ENCODE results near the gene HSH2D. TPM values are rescaled to one million over a fixed set of nuclear protein-coding genes. Genes with fewer than 3 reads are reported as not detected.

The HSH2D gene
- total and polyA plus RNA-seq, 10 of the 15 experiments (the other 5 are each of a cell fraction or from before 2014, with no cell fraction given): 22.0 to 145 (median 89.3) TPM

DNA sequence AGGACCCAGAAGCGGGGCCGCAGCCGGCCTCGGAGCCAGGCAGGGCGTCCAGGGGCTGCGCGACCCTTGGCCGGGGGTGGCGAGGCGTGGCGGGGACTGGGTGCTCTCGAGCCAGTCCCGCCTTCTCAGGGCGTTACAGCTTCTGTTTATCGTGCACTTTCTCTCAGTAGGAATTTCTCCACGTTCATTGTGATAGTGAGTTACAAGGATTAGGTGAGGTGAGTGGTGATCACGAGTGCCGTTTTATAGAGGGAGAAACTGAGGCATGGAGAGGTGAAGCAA, 54.8 kb downstream of the HSH2D start:
- RAD21 ChIA-PET (ENCODE audit: unreplicated experiment): interaction anchor here (0.6 to 1.4 kb wide), 5 partner anchors 53 to 185 kb away, joined by 3 to 5 read pairs (median 3); partner anchors contain the start of gene HSH2D
- 0% methylated on average over 15 of the region's 18 CpGs for WGBS (ENCODE audit: insufficient coverage, insufficient replicate concordance, low lambda C conversion rate, missing lambda C conversion rate)
- H3K9me3 ChIP-seq (replicated peaks; ENCODE audit: control insufficient read depth, insufficient read depth, low read length): no peaks in the 10 kb centered on the region
- H3K4me1 ChIP-seq (ENCODE audit: control insufficient read depth, insufficient read depth, low read length): peaks cover 18% of the 10 kb centered on the region
- H3K4me3 ChIP-seq: peak overlapping the region; percentile 84
- no peaks in the 10 kb centered on the region for H3K27me3 ChIP-seq (replicated peaks in 1 of 2; ENCODE audit: control insufficient read depth in 2 of 2, insufficient read depth in 2 of 2, low read length in 1 of 2)
- POLR2A ChIA-PET: interaction anchor here (0.8 to 1.8 kb wide), 4 partner anchors 13 to 122 kb away, joined by 4 to 12 read pairs (median 5); partner anchors contain the start of genes FAM32A and TPM4
- FAIRE-seq: no peak
- H3K36me3 ChIP-seq (ENCODE audit: control insufficient read depth in 2 of 2, insufficient read depth in 2 of 2, low read length in 1 of 2): peaks cover 0 to 3% of the 10 kb centered on the region in 2 experiments; a peak in 2 of 4 replicates
- no peak for DNase-seq (ENCODE audit: low read depth, low spot score)
- H3K27ac ChIP-seq (ENCODE audit: control insufficient read depth, insufficient read depth): peak overlapping the region; percentile 83
- SMC1A ChIA-PET (ENCODE audit: uncharacterized antibody, unreplicated experiment): interaction anchor here (0.6 to 2.7 kb wide), 8 partner anchors 10 to 200 kb away, joined by 3 to 18 read pairs (median 4); partner anchors contain the start of genes FAM32A and HSH2D
- H3K9ac ChIP-seq (ENCODE audit: control insufficient read depth, insufficient read depth, low read length): peak overlapping the region; percentile 88
- CTCF ChIA-PET: interaction anchor here (0.6 to 7.3 kb wide), 3 partner anchors 12 to 157 kb away, joined by 3 to 44 read pairs (median 9); partner anchors contain the start of gene FAM32A
- H4K20me1 ChIP-seq (ENCODE audit: control insufficient read depth, insufficient read depth): no peaks in the 10 kb centered on the region; the same call in 1 of the 2 replicates
- in situ Hi-C loops (cut with MboI): no loop called here
- peak overlapping the region; percentile 70 for H3K4me2 ChIP-seq (ENCODE audit: control insufficient read depth, insufficient read depth)
- peaks cover 27% of the 10 kb centered on the region for H3K79me2 ChIP-seq (ENCODE audit: control insufficient read depth, insufficient read depth, low read length)
- intact Hi-C loops (cut with micrococcal nuclease; ENCODE audit: unreplicated experiment): no loop called here
- BruUV-seq (replicated peaks): no TSS peak
- H2AFZ ChIP-seq (ENCODE audit: control insufficient read depth, low read depth, low read length): peak overlapping the region; percentile 97; the same call in 1 of the 2 replicates
- ATAC-seq: peak; percentile 4; the same call in 2 of the 3 replicates
- no peak for TF ChIP-seq MTA3 (IDR thresholded peaks at IDR 0.05; ENCODE audit: borderline replicate concordance, low read length)
- TF ChIP-seq NFYA (IDR thresholded peaks at IDR 0.05; ENCODE audit: borderline replicate concordance, low read depth, low read length): no peak
- TF ChIP-seq, protein P1, sequence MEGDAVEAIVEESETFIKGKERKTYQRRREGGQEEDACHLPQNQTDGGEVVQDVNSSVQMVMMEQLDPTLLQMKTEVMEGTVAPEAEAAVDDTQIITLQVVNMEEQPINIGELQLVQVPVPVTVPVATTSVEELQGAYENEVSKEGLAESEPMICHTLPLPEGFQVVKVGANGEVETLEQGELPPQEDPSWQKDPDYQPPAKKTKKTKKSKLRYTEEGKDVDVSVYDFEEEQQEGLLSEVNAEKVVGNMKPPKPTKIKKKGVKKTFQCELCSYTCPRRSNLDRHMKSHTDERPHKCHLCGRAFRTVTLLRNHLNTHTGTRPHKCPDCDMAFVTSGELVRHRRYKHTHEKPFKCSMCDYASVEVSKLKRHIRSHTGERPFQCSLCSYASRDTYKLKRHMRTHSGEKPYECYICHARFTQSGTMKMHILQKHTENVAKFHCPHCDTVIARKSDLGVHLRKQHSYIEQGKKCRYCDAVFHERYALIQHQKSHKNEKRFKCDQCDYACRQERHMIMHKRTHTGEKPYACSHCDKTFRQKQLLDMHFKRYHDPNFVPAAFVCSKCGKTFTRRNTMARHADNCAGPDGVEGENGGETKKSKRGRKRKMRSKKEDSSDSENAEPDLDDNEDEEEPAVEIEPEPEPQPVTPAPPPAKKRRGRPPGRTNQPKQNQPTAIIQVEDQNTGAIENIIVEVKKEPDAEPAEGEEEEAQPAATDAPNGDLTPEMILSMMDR (IDR thresholded peaks at IDR 0.05 in 2 of 3, conservative IDR thresholded peaks at IDR 0.05 in 1 of 3; ENCODE audit: control insufficient read depth in 2 of 3, extremely low read depth in 1 of 3, insufficient read depth in 1 of 3, low read depth in 3 of 3, low read length in 3 of 3): no peak
- no peak for TF ChIP-seq NR2F1 (conservative IDR thresholded peaks at IDR 0.05)
- TF ChIP-seq SUPT20H (IDR thresholded peaks at IDR 0.05; ENCODE audit: borderline replicate concordance, control insufficient read depth, low read depth, low read length): no peak
- no peak for TF ChIP-seq SREBF1 (IDR thresholded peaks at IDR 0.05; ENCODE audit: low read length)
- TF ChIP-seq GATAD2B (conservative IDR thresholded peaks at IDR 0.05; ENCODE audit: low read depth): no peak
- TF ChIP-seq NR2C2 (IDR thresholded peaks at IDR 0.05; ENCODE audit: borderline replicate concordance, control insufficient read depth, insufficient read length, low read depth): no peak
- no peak for TF ChIP-seq ZZZ3 (IDR thresholded peaks at IDR 0.05; ENCODE audit: control insufficient read depth, insufficient read length, low read depth)
- no peak for TF ChIP-seq HDGF (IDR thresholded peaks at IDR 0.05)
- TF ChIP-seq SIX5 (IDR thresholded peaks at IDR 0.05; ENCODE audit: low read depth, low read length, severe bottlenecking): no peak
- no peak for TF ChIP-seq CHD2 (IDR thresholded peaks at IDR 0.05; ENCODE audit: borderline replicate concordance, low read depth, low read length)
- TF ChIP-seq YY1 (IDR thresholded peaks at IDR 0.05; ENCODE audit: low read depth, low read length): no peak
- no peak for TF ChIP-seq DPF2 (IDR thresholded peaks at IDR 0.05)
- TF ChIP-seq NFXL1 (IDR thresholded peaks at IDR 0.05; ENCODE audit: borderline replicate concordance): no peak
- TF ChIP-seq, protein P2, sequence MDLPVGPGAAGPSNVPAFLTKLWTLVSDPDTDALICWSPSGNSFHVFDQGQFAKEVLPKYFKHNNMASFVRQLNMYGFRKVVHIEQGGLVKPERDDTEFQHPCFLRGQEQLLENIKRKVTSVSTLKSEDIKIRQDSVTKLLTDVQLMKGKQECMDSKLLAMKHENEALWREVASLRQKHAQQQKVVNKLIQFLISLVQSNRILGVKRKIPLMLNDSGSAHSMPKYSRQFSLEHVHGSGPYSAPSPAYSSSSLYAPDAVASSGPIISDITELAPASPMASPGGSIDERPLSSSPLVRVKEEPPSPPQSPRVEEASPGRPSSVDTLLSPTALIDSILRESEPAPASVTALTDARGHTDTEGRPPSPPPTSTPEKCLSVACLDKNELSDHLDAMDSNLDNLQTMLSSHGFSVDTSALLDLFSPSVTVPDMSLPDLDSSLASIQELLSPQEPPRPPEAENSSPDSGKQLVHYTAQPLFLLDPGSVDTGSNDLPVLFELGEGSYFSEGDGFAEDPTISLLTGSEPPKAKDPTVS (IDR thresholded peaks at IDR 0.05; ENCODE audit: low read depth, low read length): no peak
- TF ChIP-seq POU2F2 (IDR thresholded peaks at IDR 0.05; ENCODE audit: borderline replicate concordance, low read depth, low read length): no peak
